ENCODE measurements around the gene TRPM3.

TRPM3 gene

DNA sequence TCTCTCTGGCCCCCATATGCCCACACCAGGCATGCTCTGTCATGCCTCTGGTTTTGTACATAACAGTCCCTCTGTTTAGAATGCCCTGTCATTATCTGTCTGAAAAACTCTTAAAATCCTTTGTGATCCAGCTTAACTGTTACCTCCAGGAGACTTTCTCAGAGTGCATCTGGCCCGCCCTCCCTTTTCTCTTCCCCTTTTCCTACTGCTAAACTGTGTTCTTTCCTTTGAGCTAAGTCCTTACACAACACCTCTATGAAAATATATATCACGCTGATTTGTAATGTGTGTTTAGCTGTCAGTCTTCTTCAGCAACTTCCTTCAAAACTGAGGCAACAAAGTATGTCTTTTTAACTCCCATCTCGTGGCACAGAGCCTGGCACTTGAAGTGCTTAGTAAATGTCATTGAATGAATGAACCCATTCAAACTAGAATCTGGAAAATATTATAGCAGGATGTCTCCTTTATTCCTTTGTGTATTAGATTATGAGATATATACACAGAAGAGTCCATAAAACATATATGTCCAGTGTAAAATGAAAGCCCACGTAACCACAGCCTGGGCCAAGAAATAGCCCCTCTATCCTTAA is 540.7 kb downstream of the TRPM3 start:
- DNase-seq (ENCODE audit: low read depth in 2 of 2), result no peak

GRCh38 chr9:70579686-70580085 is 541.7 kb downstream of the TRPM3 start:
- no peak for DNase-seq (ENCODE audit: low read depth in 2 of 2)

DNA sequence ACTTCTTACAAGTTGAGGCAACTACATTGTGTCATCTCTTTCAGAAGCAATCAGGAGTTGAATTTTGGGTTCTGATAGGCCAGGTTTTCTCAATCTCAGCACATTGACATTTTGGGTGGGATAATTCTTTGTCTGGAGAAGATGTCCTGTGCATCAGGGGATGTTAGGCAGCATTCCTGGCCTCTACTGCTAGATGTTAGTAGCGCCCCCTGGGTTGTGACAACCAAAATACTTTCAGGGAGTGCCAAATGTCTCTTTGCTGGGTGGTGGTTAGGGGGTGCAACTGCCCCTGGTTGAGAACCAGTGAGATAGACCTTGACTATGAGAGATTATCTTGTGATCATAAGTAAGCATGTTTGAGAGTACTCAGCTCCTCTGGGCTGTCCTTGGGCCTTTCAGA is 542.7 kb downstream of the TRPM3 start:
- DNase-seq (ENCODE audit: low read depth in 2 of 2), result no peak

DNA sequence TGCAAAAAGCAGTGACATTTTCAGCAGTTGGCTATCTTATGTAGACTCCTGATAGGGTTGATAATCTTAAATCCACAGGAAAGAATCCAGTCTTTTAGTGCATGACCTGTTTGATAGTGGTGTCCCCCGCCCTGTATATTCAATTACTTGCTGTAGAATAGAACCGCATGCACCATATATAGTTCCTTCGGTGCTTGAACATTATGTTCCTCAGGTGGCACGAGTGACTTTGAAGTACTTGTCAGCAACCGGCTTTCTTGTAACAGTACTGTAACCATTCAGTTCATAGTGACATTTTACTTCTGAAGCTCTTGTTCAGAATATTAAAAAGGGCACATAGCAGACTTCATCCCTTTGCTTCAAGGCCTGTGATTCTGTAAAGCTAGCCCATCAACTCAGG is 543.8 kb downstream of the TRPM3 start:
- no peak for DNase-seq (ENCODE audit: low read depth in 2 of 2)

GRCh38 chr9:70576116-70576515 is 545.3 kb downstream of the TRPM3 start:
- DNase-seq (ENCODE audit: low read depth in 2 of 2), result no peak

- DNase-seq (ENCODE audit: low read depth in 2 of 2), result no peak
These were observed 547.1 kb downstream of the TRPM3 start for GRCh38 chr9:70574151-70574837.

DNA sequence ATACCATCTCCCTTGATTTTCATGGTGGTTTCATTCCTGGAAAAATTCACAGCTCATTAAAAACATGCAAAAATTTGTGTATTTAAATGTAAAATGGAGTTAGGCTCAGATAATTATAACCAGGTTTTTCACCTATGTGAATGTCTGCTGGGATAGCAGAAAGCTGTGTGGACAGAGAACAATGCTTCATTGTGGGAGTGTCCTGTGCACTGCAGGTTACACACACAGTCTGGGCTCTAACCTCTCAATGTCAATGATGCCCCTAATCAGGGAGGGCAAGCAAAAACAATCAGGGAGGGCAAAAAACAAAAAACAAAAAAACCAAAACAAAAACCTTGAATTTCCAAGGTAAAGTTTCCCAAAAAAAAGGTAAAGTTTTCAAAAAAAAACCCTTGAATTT is 548.1 kb downstream of the TRPM3 start:
- no peak for DNase-seq (ENCODE audit: low read depth in 2 of 2)

- no peak for DNase-seq (ENCODE audit: low read depth in 2 of 2)
These were observed 550.2 kb downstream of the TRPM3 start for GRCh38 chr9:70571258-70571657.

GRCh38 chr9:70569791-70570190 is 551.6 kb downstream of the TRPM3 start:
- no peak for DNase-seq (ENCODE audit: low read depth in 2 of 2)

GRCh38 chr9:70569070-70569772 is 552.2 kb downstream of the TRPM3 start:
- no peak for DNase-seq (ENCODE audit: low read depth in 2 of 2)

- no peak for DNase-seq (ENCODE audit: low read depth in 2 of 2)
These were observed 553.9 kb downstream of the TRPM3 start for GRCh38 chr9:70567511-70567910.

- no peak for DNase-seq (ENCODE audit: low read depth in 2 of 2)
These were observed 554.7 kb downstream of the TRPM3 start for GRCh38 chr9:70566751-70567150.

GRCh38 chr9:70566066-70566465 is 555.4 kb downstream of the TRPM3 start:
- DNase-seq (ENCODE audit: low read depth in 2 of 2), result no peak

DNA sequence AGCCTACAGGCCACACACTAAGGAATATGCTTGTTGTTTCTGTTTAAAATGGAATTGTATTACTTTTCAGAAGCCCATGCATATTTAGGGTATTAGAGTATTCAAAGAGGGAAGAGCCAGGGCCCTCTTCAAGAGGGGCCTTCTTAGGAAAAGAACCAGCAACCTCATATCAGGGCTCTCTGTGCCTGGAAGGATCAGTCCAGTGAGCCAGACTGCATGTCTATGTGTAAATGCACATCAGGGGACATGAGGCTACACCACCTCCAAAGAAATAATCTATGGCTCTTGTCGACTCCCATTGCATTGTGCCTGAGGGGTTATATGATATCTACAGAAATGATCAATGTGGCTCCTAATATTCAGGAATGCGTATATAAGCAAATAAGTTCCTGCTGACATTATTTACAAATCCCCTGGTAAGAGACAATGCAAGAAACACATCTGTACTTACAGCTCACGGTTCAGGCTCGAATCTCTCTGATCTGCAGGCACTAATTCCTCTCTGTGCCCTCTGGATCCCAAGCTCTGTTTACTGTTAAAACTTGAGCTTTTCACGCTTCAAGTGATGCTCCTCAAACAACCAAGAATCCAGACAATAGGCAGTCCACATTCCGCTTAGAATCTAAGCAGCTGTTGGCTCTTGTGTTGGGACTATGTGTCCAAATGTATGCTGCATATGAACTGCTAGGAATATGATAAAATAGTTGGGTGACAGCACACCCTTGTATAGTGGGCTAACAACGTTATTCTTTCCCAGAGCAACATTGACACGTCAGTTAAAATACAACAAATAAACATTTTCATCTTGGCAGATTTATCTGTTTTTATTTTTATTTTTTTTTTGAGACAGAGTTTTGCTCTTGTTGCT is 556.7 kb downstream of the TRPM3 start:
- no peak for DNase-seq (ENCODE audit: low read depth in 2 of 2)

DNA sequence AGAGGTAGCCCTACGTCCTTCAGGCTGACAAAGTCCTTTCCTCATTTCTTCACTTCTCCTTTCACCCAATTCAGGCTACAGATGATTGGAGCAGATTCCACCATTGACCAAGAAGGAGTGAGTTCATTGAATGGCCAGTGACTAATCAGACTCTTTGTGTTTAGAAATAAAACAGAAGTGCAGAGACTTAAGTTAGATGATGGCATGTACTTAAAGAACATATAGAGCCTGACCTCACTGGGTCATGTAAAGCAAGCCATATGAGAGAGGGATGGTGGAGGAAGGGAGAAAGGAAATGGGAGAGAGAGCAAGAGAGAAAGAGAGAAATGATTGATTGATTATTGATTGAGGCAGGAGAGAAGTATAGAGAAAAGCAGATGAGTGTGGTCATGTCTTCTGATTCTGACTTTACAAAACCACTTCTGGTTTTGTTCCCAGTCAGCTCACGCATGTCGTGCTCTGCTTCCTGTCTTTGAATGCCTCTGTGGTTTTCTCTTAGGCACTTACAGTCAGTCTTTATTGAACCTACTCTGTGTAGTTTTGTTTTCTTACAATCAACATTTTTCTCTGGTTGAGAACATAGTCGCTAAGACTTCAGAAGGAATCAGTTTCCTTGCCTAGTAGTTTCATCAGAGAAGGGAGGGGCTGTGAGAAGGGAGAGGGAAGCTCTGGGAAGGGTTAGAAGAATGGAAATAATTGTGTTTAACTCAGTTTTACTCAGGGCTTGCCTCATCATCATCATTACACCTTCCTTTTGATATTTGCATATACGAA is 557.8 kb downstream of the TRPM3 start:
- no peak for DNase-seq (ENCODE audit: low read depth in 2 of 2)

DNA sequence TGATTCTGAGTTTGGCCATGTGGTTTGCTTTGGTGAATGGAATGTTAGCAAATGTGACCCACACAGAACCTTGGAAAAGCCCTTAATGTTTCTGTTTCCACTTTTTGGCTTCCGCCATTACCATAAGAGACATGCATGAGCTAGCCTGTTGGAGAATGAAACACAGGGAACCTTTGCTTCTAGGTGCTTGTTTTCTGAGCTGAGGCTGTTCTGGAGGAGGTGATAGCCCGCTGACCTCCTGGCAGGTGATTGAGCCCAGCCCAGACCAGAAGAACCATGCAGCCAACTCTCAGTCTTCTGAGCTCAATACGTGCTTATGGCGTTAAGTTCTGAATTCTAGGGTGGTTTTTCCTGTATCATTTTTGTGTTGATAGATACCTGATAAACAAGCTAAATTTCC is 558.4 kb downstream of the TRPM3 start:
- no peak for DNase-seq (ENCODE audit: low read depth in 2 of 2)

- no peak for DNase-seq (ENCODE audit: low read depth in 2 of 2)
These were observed 559.5 kb downstream of the TRPM3 start for GRCh38 chr9:70561786-70562395.

DNA sequence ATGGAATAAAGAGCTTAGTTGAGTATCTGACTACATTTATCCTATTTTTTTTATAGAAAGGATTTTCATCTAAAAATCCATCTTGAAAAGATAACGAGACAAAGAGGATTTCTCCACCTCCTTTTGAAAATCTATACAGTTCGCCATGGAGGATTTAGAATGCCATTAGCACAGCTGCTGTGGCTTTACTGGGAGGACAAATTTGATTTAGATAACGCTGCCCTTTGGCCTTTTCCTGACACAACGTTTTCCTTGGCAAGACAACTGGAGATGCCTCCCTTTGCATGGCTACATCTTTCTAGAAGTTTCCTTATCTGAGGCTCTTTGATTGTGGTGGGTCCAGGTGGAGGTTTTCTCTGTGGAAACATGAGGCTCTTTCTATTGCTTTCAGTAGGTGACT is 560.3 kb downstream of the TRPM3 start:
- DNase-seq (ENCODE audit: low read depth in 2 of 2), result no peak

GRCh38 chr9:70559102-70559501 is 562.3 kb downstream of the TRPM3 start:
- DNase-seq (ENCODE audit: low read depth in 2 of 2), result no peak

- DNase-seq (ENCODE audit: low read depth in 2 of 2), result no peak
These were observed 563.6 kb downstream of the TRPM3 start for GRCh38 chr9:70557661-70558369.

Measured in stimulated activated CD8-positive, alpha-beta memory T cell treated with anti-CD3 and anti-CD28 coated beads, Interleukin-2, amount 100 ng/mL, for 1 hour (primary cell).